DND-41 (cell line): ENCODE results near the gene C18orf63.

Experiments used
- CTCF ChIP-seq: IDR thresholded peaks from 2 replicates; pipeline ENCODE4 v1.5.1; 2012; ENCODE audit warnings: borderline replicate concordance, low read length, moderate library complexity, mild to moderate bottlenecking; ENCODE audit not compliant: poor library complexity, severe bottlenecking; ENCODE audit errors: extremely low read depth
- EZH2 ChIP-seq: IDR thresholded peaks from 3 replicates; pipeline ENCODE4 v1.6.1; 2012; ENCODE audit warnings: borderline replicate concordance, low read depth, mild to moderate bottlenecking, moderate library complexity, low read length, inconsistent platforms; ENCODE audit not compliant: severe bottlenecking

DNA sequence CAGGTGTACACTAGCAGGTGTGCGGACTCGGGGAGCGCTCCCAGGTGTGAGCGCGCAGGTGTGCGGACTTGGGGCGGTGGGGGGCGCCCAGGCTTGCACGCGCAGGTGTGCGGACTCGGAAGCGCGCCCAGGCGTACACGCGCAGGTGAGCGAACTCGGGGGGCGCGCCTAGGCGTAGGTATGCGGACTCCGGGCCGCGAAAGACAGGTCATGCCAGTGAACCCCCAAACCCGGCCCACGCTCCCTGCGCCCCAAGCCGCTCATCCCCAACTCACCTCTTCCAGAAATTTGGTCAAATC lies 24.2 kb upstream of the C18orf63 start:
- TF ChIP-seq CTCF, result no peak
- no peak for TF ChIP-seq EZH2
